ENCODE data around the gene MYBPH. TPM values are rescaled to one million over a fixed set of nuclear protein-coding genes. Genes with fewer than 3 reads are reported as not detected.

The MYBPH gene
- polyA plus RNA-seq, 3 donors = 0.08 to 0.32 (median 0.31) TPM

DNA sequence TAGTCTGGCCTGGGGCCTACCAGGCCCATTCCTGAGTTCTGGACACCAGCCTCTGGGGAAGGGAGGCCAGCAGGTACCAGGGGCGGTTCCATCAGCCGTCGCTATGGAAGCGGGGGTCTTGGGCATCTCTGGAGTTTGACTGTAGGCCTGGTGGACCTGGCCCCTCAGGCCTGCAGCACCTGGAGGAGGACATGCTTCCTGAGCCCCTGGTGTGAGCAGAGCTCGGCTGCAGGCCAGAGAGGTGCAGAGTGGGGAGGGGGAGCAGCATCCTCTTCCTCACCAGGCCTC lies 7.8 kb downstream of the MYBPH start:
- no peak for DNase-seq (ENCODE audit: low read depth in 3 of 3, low spot score in 2 of 3)

DNA sequence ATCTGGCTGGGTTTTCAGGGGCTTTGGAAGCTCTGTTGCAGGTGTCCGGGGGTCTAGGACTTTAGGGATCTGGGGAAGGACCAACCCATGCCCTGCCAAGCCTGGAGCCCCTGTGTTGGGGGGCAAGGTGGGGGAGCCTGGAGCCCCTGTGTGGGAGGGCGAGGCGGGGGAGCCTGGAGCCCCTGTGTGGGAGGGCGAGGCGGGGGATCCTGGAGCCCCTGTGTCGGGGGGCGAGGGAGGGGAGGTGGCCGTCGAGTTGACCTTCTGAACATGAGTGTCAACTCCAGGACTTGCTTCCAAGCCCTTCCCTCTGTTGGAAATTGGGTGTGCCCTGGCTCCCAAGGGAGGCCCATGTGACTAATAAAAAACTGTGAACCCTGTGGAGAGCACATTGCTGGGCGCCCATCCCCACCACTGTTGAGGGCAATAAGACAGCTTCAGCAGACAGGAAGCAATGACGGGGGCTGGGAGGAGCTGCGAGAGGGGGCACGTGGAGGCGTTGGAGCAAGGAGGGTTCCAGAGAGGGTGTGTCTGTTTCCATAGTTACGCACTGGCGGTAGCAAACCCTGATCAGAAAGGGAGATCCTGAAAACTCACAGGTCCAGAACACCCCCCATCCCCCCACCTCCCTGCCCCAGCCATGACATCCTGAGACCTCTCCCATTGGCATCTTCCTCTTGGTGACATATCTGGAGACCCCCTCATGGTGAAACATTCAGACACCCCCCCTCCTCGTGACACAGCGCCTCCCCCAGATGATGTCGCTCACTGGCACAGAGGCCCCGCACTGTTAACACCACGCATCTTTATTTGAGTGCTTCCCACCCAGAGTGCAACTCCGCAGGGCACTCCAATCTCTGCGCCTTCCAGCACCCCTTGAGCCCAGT lies 8.4 kb downstream of the MYBPH start:
- no peak for DNase-seq (ENCODE audit: low read depth in 3 of 3, low spot score in 2 of 3)

DNA sequence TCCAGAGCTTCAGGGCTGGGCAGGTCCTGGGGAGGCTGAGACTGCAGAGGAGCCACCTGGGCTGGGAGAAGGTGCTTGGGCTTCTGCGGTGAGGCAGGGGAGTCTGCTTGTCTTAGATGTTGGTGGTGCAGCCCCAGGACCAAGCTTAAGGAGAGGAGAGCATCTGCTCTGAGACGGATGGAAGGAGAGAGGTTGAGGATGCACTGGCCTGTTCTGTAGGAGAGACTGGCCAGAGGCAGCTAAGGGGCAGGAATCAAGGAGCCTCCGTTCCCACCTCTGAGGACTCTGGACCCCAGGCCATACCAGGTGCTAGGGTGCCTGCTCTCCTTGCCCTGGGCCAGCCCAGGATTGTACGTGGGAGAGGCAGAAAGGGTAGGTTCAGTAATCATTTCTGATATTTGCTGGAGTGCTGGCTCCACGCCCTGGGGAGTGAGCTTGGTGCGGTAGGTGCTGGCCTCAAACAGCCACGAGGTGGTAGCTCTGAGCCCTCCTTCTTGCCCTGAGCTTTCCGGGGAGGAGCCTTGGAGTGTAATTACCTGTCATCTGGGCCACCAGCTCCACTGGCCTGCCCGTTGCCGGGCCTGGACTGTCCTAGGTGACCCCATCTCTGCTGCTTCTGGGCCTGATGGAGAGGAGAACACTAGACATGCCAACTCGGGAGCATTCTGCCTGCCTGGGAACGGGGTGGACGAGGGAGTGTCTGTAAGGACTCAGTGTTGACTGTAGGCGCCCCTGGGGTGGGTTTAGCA lies 9.3 kb downstream of the MYBPH start:
- DNase-seq (ENCODE audit: low read depth in 3 of 3, low spot score in 2 of 3) = no peak

DNA sequence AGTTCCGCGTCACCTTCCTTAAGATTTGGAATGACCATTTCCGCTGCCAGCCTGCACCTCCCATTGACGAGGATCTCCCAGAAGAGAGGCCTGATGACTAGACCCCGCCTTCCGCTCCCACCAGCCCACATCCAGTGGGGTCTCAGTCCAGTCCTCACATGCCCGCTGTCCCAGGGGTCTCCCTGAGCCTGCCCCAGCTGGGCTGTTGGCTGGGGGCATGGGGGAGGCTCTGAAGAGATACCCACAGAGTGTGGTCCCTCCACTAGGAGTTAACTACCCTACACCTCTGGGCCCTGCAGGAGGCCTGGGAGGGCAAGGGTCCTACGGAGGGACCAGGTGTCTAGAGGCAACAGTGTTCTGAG lies 9.8 kb downstream of the MYBPH start:
- no peak for DNase-seq (ENCODE audit: low read depth in 3 of 3, low spot score in 2 of 3)

DNA sequence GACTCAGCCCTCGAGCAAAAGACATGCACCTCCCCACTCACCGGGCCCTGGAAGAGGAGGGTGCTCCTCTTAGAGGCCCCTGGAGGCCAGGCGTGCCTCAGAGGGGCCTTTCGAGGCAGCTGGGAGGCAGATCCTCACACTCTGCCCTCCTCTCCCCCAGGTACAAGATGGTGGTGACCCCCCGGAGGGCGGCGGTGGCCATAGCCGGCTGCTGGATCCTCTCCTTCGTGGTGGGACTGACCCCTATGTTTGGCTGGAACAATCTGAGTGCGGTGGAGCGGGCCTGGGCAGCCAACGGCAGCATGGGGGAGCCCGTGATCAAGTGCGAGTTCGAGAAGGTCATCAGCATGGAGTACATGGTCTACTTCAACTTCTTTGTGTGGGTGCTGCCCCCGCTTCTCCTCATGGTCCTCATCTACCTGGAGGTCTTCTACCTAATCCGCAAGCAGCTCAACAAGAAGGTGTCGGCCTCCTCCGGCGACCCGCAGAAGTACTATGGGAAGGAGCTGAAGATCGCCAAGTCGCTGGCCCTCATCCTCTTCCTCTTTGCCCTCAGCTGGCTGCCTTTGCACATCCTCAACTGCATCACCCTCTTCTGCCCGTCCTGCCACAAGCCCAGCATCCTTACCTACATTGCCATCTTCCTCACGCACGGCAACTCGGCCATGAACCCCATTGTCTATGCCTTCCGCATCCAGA lies 10.4 kb downstream of the MYBPH start:
- no peak for DNase-seq (ENCODE audit: low read depth in 3 of 3, low spot score in 2 of 3)

DNA sequence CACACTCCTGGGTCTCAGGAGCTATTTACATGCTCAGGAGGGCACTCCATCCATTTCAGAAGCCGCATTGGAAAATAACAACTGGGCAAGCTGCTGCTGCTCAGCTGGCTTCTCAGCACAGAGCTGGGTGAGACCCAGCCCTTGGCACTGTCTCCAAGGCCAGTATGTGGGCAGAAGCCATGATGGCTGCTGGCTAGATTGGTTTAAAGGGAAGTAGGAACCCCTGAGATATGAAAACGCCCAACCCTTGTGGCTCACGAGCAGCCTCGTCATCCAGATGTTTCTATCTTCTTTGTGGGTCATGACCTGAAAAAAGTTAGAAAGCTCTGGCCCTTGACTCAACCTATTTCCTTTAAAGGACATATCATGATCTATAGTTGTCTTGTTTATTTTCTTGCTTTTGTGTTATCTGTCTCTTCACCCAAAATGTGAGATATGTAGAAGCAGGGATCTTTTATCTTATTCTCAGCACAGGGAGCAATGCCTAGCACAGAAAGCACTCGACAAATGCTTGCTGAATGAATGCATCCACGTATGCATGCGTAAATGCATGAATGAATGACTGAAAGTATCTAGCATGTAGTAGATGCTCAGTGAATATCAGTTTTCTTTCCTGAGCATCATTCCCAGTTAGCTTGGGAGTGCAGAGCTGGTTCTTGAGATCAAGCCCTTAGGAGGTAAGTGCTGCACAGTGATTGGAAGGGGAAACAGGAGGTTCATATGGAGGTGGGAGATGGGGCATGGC lies 11.6 kb downstream of the MYBPH start:
- no peak for DNase-seq (ENCODE audit: low read depth in 3 of 3, low spot score in 2 of 3)

DNA sequence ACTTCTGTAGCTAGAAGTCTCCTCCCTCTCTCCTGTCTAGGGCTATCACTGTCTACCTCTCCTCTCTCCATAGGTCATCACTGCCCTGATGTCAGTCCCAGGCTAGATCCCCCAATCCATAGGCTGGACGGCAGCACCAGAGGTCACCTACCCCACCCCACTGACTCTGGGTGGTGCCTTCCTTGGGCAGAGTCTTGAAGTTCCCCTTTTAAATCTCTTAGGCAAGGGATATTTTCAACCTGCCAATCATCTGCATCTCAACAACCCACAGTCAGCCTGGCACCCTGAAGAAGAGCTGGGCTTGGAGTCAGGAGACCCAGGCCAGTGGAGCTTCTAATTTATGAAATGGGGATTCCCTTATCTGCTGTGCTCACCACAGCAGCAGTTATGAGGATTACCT lies 13.2 kb downstream of the MYBPH start:
- no peak for DNase-seq (ENCODE audit: low read depth in 3 of 3, low spot score in 2 of 3)

DNA sequence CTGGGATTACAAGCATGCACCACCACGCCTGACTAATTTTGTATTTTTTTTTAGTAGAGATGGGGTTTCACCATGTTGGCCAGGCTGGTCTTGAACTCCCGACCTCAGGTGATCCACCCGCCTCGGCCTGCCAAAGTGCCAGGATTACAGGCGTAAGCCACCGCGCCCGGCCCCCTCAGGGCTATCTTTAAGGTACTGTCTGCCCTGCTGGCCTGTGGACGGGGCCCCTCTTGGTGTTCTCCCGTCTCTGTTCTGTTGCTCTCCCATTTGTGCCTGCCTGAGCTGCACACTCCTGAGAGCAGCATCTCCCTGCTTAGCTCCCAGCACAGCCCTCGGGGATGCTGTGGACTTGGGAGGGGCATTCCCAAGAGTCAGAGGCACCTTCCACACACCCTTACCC lies 13.9 kb downstream of the MYBPH start:
- no peak for DNase-seq (ENCODE audit: low read depth in 3 of 3, low spot score in 2 of 3)

DNA sequence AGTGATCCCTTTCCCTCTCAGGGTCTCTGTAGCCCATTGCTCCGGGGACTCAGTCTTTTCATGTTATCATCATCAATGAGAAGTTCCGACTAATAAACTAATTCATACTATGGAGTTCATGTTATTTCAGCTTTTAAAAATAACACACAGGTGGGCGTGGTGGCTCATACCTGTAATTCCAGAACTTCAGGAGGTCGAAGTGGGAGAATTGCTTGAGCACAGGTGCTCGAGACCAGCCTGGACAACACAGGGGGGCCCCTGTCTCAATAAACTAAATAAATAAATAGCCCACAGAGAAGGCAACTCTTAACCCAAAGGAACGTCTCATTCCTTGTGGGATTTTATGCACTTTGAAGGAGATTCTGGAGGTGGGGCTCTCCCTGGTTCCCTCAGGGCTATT lies 14.5 kb downstream of the MYBPH start:
- DNase-seq (ENCODE audit: low read depth in 3 of 3, low spot score in 2 of 3) = no peak

DNA sequence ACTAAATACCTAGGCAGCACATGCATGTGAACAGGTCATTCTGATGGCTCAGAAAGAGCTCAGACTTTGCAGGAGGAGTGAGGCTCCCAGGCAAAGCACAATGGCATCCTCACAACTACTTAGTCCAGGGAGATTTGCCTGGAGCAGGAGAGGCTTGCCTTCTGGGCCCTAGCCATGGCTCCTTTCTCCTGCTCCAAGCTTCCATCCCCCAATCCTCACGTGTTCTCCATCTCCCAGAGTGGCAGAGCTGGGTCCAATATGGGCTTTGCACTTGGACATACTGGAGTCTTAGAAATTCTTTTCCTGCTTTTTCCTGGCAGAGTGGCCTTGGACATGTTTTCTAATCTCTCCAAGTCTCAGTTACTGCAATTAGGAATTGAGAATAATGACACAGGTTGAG lies 15.8 kb downstream of the MYBPH start:
- no peak for DNase-seq (ENCODE audit: low read depth in 3 of 3, low spot score in 2 of 3)

DNA sequence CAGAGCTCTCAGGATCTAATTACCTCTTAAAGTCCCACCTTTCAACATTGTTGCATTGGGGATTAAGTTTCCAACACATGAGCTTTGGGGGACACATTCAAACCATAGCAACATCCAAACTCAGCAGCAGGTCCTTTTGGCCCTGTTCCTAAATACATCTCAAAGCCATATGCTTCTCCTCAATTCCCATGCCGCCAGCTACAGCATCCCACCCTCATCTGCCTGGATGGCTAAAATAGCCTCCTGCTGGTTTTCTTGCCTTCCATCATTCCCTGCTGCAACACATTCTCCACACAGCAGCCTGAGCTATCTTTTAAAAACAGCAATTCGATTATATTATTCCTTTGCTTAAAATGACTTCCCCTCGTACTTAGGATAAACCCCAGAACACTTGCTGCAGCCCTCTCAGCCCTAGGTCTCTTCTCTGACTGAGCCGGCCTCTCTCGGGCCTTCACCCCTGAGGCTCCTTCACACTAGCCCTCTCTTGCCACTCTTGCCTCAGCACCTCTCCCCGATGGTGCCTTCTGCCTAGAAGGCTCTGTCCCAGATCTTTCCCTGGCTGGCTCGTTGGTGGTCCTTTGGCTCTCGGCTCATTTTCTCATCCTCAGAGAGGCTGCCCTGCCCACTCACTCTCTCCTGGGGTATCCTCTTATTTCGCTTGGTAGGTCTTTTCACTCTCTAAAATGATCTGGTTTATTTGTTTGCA lies 16.5 kb downstream of the MYBPH start:
- no peak for DNase-seq (ENCODE audit: low read depth in 3 of 3, low spot score in 2 of 3)

DNA sequence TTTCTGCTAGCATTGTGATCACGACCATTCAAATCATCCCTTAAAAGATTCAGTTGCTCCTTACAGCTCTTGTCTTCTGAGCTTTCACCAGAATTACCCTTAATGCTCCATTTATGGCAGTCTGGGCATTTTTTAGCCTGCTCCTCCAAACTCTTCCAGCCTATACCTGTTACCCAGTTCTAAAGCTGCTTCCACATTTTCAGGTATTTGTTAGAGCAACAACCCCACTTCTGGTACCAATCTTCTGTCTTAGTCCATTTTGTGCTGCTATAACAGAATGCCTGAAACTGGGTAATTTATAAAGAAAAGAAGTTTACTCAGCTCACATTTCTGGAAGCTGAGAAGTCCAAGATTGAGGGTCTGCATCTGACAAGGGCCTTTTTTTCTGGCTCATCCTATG lies 17.2 kb downstream of the MYBPH start:
- no peak for DNase-seq (ENCODE audit: low read depth in 3 of 3, low spot score in 2 of 3)

DNA sequence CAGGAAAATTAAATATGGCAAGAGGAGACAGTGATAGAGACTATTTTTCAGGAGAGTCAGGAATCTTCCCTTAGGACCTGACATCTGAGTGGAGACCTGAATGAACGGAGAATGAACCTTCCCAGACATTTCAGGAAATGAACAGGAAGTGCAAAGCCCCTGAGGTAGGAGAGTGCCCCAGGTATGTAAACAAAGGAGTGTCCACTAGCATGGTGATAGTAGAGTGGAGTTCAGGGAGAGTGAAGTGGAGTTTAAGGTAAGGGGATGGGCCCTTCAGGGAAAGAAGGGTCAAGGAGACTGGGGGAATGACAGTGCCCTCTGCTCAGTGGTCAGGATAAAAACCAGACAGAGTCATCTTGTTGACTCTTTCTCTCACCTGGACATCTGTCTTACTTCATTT lies 19.3 kb downstream of the MYBPH start:
- DNase-seq (ENCODE audit: low read depth in 3 of 3, low spot score in 2 of 3) = no peak

DNA sequence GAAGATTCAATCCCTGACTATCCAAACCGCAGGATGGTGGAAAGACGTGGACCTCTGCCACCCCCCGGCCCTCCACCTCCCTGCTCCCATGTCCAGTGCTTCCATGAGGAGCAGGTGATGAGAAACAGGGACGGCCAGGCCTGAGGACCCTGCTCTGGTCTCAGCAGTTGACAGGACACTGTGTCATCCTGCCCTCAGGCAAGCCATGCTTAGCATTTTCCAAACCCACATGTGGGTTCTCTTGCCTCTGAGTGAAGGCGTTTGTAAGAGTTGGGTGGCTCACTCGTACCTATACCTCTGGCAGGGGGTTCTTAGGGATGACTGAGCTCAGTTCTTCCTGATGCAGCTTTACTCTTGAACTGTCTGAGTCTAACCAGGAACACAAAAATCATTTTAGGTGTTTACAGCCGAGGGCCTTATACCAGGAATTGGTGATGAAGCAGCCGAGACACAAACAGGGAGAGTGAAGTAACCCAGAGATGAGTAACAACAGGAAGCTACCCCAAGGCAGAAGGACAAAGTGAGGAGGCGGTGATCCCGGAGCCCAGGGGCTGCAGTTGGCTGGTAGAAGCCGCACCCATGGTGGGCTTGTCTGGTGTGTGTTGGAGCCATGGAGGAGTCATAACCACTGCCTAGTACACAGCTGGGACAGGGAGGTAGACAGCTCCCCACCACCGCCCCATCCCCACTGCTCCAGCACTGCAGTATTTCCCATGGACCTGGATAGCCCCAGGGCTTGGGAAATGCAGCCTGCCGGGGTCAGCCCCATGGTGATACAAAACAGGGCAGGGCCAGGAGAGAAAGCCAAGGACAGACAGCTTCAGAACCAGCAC lies 21.4 kb downstream of the MYBPH start:
- no peak for DNase-seq (ENCODE audit: low read depth in 3 of 3, low spot score in 2 of 3)

DNA sequence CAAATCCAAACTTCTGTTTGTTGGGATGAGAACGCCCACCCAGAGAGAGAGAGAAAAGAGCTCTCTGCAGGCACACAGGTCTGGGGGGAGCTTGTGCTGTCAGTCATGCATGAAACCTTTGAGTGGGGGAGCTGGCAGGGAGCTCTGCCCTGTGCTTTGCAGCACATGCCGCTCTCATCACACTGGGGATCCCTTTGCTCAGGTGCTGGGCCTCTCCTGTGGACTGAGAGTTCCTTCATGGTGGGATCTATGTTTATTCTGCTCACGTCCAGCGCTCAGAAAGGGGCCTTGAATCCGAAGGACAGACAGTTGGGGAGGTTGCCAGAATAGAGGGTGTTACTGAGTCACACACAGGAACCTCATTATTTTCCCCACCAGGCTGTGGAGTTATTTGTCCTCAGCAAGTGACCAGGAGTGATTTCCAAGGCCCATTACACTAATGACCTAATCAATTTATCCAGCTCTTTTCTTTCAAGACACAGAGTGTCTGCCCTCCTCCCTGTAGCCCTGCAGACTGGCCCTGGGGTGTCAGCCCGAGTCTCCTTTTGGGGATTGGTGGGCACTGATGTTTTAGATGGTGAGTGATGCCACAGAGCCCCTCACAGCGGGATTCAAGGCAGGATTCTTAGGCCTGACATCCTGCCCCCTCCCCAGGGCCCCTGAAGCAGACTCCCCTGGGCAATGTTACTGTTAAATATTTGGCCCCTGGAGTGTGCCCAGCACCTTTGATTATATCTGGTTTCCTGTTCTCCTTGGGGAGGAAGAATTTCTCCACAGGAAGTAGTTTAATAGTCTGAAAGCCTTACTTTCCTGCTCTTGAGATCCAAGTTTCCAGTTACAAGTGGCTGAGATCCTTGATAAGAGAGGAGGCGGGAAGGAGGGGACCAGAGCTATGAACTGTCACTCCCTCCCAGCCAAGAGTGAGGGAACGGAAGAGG lies 22.3 kb downstream of the MYBPH start:
- DNase-seq (ENCODE audit: low read depth in 3 of 3, low spot score in 2 of 3) = no peak

DNA sequence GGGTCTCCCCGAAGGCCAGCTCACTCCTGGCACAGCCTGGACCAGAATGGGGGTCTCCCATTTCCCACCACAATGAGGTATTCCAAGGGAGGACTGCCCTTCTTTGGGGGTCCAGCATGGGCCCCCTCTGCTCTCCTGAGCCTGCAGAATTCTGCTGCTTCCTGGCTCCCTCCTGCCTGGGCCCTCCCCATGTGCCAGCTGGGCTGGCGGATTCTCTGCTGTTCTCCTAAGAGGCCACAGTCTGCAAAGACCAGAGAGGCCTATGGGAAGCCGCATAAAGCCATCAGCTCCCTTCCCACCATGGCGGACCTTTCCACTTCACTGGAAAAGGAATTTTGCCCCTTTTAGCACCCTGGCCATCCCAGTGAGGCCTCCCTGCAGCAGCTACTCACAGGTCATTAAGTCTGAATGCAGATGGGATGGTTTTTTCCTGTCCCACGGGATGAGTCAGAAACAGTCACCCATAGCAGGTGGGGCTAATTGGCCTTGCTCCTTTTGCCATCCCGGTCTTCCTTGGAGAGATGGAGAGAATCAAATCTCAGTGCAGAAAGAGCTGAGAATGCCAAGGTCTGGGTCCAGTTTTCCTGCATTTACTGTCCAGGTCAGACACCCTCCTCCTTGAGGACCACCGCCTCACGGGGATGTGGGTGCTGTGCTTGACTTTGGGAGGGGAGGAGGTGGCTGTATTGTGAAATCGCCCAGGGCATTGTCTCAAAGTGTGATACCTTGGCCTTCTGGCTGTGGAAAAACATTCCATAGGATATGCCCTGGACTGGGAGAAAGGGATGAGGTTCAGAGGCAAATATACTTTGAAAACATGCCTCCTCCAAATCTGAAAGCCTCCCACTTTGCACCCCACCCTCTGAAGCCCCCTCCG lies 23.2 kb downstream of the MYBPH start:
- DNase-seq (ENCODE audit: low read depth in 3 of 3, low spot score in 2 of 3) = no peak

DNA sequence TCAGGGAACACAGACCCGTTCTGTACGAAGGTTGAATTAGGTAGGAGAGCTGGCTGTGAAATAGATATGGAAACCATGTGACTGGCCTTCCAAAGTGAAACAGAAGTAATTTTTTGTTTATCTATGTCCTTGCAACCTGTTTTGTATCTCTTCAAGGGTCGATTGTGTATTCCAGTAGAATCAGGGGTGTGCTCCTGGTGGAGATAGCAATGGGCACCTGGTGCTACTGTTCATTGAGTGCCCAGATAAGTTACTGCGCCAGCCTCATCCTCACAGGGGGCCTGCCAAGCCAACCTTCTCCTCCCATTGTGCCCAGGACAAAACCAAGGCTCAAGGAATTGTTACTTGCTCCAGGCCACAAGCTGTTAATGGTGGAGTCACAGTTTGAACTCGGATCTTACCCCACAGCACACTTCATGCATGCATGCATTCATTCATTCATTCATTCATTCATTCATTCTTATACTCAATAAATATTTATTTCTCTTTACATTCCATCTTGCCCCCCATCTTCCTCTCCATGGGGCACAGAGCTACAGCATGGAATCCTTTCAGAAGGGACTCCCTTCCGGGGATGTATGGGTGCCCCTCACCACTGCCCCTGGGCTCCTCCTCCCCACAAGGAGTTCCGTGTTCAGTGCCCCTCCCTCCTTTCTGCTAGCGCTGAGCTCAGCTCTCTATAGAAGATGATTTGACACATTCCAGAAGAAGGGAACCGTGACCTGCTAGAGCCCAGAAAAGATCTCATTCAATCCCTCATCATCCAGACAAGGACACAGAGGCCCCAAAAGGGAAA lies 24.1 kb downstream of the MYBPH start:
- no peak for DNase-seq (ENCODE audit: low read depth in 3 of 3, low spot score in 2 of 3)

All from right renal cortex interstitium (tissue), 3 donors.